GM12873 (cell line): Measurements from ENCODE around the gene RSBN1L.
A peak's percentile ranks its signal among the peaks of the same experiment; 100 is the strongest.

ENCODE experiments used
- TF ChIP-seq, protein P1 (sequence below): IDR thresholded peaks from 2 replicates; pipeline ENCODE4 v1.5.1; 2012; ENCODE audit warnings: low read depth, mild to moderate bottlenecking, moderate library complexity, low read length, control low read depth; ENCODE audit not compliant: insufficient read depth; ENCODE audit errors: missing control alignments

Gene RSBN1L

DNA sequence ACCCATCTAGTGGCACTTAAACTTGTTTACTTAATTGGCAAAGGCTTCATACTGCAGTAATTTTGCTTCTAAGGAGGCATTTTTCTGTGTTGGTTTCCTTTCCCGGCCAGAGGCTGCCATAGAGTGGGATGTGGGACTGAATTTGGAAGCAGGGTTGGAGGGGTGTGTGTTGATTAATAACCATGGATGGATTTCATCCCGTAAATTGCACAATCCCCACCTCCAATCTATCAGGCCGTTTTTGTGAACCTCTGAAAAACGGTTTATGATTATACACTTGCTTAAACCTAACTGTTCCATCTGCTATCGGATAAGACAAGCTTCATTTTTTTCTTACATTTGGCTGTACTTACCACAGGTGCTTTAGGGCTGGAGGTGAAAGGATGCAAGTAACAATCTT, 100.7 kb downstream of the RSBN1L start:
- TF ChIP-seq, protein P1, sequence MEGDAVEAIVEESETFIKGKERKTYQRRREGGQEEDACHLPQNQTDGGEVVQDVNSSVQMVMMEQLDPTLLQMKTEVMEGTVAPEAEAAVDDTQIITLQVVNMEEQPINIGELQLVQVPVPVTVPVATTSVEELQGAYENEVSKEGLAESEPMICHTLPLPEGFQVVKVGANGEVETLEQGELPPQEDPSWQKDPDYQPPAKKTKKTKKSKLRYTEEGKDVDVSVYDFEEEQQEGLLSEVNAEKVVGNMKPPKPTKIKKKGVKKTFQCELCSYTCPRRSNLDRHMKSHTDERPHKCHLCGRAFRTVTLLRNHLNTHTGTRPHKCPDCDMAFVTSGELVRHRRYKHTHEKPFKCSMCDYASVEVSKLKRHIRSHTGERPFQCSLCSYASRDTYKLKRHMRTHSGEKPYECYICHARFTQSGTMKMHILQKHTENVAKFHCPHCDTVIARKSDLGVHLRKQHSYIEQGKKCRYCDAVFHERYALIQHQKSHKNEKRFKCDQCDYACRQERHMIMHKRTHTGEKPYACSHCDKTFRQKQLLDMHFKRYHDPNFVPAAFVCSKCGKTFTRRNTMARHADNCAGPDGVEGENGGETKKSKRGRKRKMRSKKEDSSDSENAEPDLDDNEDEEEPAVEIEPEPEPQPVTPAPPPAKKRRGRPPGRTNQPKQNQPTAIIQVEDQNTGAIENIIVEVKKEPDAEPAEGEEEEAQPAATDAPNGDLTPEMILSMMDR: no peak

DNA sequence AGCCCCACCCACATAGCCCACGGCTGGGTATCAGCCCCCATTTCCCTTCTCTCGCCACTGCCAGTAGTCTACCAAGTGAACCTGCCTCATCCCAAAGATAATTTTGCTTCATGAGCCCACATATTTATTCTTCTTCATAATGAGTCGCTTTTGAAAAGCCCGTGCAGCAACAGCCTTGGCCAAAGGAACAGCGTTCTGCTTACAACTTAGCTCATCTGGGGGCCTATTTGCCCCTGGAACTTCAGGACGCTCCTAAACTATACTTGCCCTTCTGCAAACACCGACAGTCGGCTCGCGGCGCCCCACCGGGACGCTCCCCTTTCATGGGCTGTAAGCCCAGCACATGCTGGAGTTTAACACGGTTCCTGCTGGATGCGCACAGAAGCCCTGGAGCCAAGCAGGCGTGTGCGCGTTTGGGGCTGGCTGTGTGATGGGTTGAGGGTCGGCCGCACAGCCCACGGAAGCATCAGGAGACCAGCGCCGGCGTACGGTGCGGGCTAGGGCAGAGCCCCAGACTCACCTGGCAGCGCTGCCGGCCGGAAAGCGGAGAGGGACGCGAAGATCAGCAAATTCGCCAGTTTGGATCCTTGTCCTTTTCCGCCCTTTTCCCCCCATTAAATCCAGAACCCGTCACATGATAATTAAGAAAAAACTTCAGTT, 101.6 kb downstream of the RSBN1L start:
- TF ChIP-seq, protein P1: no peak

DNA sequence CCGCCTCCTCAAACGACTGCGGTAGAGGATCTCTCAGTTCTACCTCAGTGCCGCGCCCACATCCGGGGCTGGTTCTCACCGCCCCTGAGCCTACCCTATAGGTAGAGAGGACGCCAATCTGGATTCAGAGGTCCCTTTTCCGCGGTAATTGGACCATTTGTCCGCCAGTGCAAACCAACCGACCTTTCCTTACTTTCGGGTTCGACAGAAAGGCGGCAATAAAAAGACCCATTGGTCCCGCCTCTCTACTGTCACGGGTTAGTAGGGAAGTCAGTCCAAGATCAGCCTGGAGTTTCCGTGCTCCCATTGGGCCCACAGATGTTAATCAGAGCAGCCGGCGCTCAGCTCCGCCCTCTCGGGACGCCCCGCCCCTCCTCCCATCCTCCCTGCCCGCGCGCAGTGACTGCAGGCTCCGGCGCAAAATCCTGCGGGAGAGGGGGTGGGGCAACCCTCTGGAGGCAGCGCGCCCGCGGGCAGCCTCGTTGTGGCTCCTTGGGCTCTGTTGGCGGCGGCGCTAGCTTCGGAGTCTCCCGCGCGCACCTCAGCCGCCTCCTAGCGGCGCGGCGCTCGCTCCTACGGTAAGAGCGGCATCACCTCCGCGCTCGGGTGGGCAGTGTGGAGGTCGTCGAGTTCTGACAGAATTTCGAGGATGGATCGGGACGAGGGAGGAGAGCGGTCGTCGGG, 102.3 kb downstream of the RSBN1L start, which contains the start of the genes PHTF2 and TMEM60:
TSS of gene PHTF2 (plus strand) at position 380 of the 684 bp plus-strand sequence.
TSS of gene TMEM60 (minus strand) at position 41 of the 684 bp plus-strand sequence. CDS start 4,061 bp downstream, outside the sequence.
- TF ChIP-seq, protein P1: peak; percentile 64

DNA sequence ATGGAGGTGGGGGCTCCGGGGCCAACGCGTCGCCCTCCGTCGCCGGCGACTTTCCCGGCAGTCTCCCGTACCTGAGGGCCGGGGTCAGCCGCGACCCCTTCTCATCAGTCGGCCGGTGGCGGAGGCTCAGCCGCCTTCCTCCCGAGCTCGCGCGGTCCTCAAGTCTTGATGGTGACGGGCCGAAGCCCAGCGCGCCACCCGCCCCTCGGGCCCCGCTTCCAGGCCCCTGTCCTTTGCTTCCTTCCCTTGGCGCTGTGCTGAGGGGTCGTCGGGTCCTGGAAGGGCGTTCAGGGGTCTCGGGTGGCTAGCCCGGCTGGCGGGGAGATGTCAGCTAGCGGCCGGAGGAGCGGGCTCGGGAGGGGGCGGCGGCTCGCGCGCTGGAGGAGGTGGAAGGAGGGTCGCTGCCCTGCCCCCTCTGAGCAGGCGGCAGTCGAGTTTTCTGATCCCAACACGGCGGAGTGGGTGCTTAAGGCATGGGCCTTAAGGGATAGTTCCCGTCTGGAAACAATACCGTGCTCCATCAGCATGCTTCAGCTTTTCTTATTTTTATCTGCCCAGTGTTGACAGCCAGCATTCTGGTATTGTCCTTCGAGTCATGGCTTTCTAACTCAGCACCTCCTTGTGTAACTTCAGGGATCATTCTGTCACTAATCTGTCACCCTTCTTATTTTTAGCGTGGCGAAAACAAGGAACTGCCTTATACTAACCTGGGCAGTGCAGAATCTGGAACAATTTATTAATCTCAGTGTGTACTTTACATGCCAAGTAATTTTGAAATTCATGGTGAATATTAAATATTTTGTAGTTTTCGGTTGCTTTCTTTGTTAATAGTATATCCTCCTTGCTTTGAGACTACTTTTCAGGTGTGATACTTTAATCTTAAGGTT, 103.1 kb downstream of the RSBN1L start:
- TF ChIP-seq, protein P1: no peak

DNA sequence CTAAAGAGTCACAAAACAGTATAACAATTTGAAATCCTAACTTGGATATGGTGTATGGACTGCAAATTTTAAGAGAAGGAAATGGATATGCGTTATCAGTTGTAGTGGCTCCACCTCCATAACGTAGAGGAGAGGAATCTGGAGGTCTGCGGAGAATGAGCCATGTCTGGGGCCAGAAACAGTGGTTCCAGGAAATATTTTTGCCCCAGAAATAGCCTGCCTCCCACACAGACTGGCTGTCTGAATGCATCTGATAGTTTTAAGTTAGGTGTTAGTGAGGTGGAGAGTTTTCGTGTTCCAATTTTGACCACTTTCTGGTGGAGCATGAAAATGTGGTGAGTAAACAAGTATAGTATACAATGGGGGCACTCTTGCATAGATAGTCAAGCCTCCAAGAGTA, 103.9 kb downstream of the RSBN1L start:
- TF ChIP-seq, protein P1: no peak

DNA sequence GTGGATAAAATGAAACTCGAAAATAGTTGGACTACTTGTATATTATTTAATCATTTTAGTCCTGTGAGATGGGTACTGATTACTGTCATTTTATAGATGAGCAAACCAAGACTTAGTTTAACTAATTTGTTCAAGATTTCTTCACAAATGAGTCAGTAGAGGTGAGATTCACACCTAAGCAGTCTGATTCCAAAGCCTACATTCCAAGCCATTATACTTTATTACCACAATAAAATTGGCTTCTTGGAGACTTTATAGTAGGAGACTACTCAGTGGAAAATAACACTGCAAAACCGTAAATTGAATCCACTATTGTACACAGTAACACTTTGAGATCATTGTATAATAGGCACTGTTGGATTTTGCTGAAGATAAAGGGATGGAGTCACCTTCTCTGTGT, 104.5 kb downstream of the RSBN1L start:
- TF ChIP-seq, protein P1: no peak
